A549 (cell line): Measurements from ENCODE around the gene DARS2.

ENCODE experiments used
- BHLHE40 ChIP-seq: IDR thresholded peaks from 2 replicates; pipeline ENCODE4 v1.6.1; 2012; ENCODE audit warnings: low read depth, low read length, inconsistent platforms
- CEBPB ChIP-seq, 2 experiments: fragments of >200 bp in 1 of 2; sonication (Bioruptor Twin) in 1 of 2; formaldehyde crosslinking in 1 of 2; IDR thresholded peaks; 2 replicates each; pipeline ENCODE4 v1.6.1; 2012 to 2016
- ESRRA ChIP-seq: fragments of 150-350 bp; IDR thresholded peaks from 2 replicates; pipeline ENCODE4 v1.6.1; 2014; ENCODE audit warnings: mild to moderate bottlenecking, low read length, borderline replicate concordance
- POLR2A ChIP-seq: IDR thresholded peaks from 2 replicates; pipeline ENCODE4 v1.6.1; 2012; ENCODE audit warnings: mild to moderate bottlenecking, low read length
- SMC3 ChIP-seq: fragments of >200 bp; sonication (Bioruptor Twin); formaldehyde crosslinking; IDR thresholded peaks from 3 replicates; pipeline ENCODE4 v1.6.1; 2018; ENCODE audit warnings: inconsistent platforms
- SREBF2 ChIP-seq: fragments of 450-650 bp; IDR thresholded peaks from 2 replicates; pipeline ENCODE4 v1.6.1; 2014; ENCODE audit warnings: mild to moderate bottlenecking, moderate library complexity
- TF ChIP-seq, protein P1 (sequence below): fragments of >200 bp; sonication (Bioruptor Twin); formaldehyde crosslinking; IDR thresholded peaks from 3 replicates; pipeline ENCODE4 v1.5.1; 2016
- TF ChIP-seq, protein P2 (sequence below): IDR thresholded peaks from 2 replicates; pipeline ENCODE4 v1.6.1; 2012
- TF ChIP-seq, protein P3 (sequence below): fragments of 200-600 bp; sonication (generic); IDR thresholded peaks from 2 replicates; pipeline ENCODE4 v1.6.1; 2016; ENCODE audit warnings: antibody characterized with exemption, mild to moderate bottlenecking, moderate library complexity

DNA sequence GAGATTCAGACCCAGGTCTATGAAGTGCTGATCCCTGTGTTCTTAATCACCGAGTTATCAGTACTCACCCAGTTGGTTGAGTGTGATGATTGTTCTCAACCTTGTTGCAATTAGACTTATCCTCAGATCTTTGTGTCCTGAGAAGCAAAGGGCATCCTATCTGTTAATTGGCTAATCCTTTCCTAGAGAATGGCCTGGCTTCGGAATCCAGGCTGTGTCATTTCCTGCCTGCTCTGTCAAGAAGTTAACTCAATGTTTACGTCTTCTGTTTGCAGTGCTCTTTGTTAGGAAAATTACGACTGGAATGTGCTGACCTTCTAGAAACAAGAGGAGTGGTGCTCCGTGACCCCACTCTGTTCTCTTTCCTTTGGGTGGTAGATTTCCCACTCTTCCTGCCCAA is 28.6 kb downstream of the DARS2 start:
- TF ChIP-seq, protein P1, sequence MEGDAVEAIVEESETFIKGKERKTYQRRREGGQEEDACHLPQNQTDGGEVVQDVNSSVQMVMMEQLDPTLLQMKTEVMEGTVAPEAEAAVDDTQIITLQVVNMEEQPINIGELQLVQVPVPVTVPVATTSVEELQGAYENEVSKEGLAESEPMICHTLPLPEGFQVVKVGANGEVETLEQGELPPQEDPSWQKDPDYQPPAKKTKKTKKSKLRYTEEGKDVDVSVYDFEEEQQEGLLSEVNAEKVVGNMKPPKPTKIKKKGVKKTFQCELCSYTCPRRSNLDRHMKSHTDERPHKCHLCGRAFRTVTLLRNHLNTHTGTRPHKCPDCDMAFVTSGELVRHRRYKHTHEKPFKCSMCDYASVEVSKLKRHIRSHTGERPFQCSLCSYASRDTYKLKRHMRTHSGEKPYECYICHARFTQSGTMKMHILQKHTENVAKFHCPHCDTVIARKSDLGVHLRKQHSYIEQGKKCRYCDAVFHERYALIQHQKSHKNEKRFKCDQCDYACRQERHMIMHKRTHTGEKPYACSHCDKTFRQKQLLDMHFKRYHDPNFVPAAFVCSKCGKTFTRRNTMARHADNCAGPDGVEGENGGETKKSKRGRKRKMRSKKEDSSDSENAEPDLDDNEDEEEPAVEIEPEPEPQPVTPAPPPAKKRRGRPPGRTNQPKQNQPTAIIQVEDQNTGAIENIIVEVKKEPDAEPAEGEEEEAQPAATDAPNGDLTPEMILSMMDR, result no peak
- TF ChIP-seq, protein P2, sequence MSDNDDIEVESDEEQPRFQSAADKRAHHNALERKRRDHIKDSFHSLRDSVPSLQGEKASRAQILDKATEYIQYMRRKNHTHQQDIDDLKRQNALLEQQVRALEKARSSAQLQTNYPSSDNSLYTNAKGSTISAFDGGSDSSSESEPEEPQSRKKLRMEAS, result no peak
- TF ChIP-seq POLR2A, result no peak
- TF ChIP-seq BHLHE40, result no peak
- TF ChIP-seq CEBPB (IDR thresholded peaks at IDR 0.05), result no peak
- no peak for TF ChIP-seq SREBF2
- no peak for TF ChIP-seq ESRRA
- TF ChIP-seq, protein P3, sequence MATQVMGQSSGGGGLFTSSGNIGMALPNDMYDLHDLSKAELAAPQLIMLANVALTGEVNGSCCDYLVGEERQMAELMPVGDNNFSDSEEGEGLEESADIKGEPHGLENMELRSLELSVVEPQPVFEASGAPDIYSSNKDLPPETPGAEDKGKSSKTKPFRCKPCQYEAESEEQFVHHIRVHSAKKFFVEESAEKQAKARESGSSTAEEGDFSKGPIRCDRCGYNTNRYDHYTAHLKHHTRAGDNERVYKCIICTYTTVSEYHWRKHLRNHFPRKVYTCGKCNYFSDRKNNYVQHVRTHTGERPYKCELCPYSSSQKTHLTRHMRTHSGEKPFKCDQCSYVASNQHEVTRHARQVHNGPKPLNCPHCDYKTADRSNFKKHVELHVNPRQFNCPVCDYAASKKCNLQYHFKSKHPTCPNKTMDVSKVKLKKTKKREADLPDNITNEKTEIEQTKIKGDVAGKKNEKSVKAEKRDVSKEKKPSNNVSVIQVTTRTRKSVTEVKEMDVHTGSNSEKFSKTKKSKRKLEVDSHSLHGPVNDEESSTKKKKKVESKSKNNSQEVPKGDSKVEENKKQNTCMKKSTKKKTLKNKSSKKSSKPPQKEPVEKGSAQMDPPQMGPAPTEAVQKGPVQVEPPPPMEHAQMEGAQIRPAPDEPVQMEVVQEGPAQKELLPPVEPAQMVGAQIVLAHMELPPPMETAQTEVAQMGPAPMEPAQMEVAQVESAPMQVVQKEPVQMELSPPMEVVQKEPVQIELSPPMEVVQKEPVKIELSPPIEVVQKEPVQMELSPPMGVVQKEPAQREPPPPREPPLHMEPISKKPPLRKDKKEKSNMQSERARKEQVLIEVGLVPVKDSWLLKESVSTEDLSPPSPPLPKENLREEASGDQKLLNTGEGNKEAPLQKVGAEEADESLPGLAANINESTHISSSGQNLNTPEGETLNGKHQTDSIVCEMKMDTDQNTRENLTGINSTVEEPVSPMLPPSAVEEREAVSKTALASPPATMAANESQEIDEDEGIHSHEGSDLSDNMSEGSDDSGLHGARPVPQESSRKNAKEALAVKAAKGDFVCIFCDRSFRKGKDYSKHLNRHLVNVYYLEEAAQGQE, result no peak
- TF ChIP-seq SMC3, result no peak
